H1 (cell line): Measurements from ENCODE around the gene CAMK2A. TPM values are rescaled to one million over a fixed set of nuclear protein-coding genes. Genes with fewer than 3 reads are reported as not detected.

Experiments
- ATF3 ChIP-seq: IDR thresholded peaks from 2 replicates; pipeline ENCODE4 v1.6.1; 2011; ENCODE audit warnings: low read depth, mild to moderate bottlenecking, low read length; ENCODE audit not compliant: insufficient read depth
- MAFK ChIP-seq: IDR thresholded peaks from 2 replicates; pipeline ENCODE4 v1.6.1; 2012; ENCODE audit warnings: low read depth, mild to moderate bottlenecking, improper control_type of control experiment, low read length
- MAX ChIP-seq: IDR thresholded peaks from 2 replicates; pipeline ENCODE4 v1.6.1; 2012; ENCODE audit warnings: inconsistent platforms
- polyA plus RNA-seq, 7 experiments: library from polyadenylated mRNA; depleted of rRNA in 3 of 7; stranded (reverse) in 5 of 7; unstranded in 2 of 7; fragments of >200 nt in 5 of 7; fragments of 200-250 nt in 2 of 7; gene quantifications; 1 replicate in 5 of 7; 2 replicates in 1 of 7; 4 replicates in 1 of 7; pipeline versions ENCODE4 v1.2.1 to v1.2.3, GENCODE V29; 2011 to 2013; ENCODE audit warnings: missing spikeins in 2 of 7, mixed read lengths in 2 of 7
- total RNA-seq: library from RNA; stranded (reverse); fragmentation: NEBNext Ultra II Directional; extraction: Animal tissue kit (Norgen Biotek cat#: 25700); gene quantifications from 2 replicates; pipeline ENCODE4 v1.2.1, GENCODE V29; 2021

CAMK2A gene
- total and polyA plus RNA-seq, 2 of the 8 experiments (the other 6 are each of a cell fraction or from before 2014, with no cell fraction given), result 0.20 to 0.28 TPM

GRCh38 chr5:150181766-150182545 is 107.6 kb downstream of the CAMK2A start (continued):
- TF ChIP-seq ATF3, result no peak
- TF ChIP-seq MAFK, result no peak
- no peak for TF ChIP-seq MAX
